ENCODE data around the gene DTNA. TPM values are rescaled to one million over a fixed set of nuclear protein-coding genes. Genes with fewer than 3 reads are reported as not detected.

Gene DTNA
- total and polyA plus RNA-seq, 8 donors = 11.1 to 113 (median 19.8) TPM

GRCh38 chr18:34871435-34871834 is 161.3 kb downstream of the DTNA start:
- DNase-seq = no peak
- Histone ChIP-seq H3K4me3 (no peak overlapping the region), H3K27ac (no peak overlapping the region), H3K27me3 (no peaks in the 10 kb centered on the region), H3K4me1 (peaks cover 0 to 5% (median 2%) of the 10 kb centered on the region in 4 donors), H3K36me3 (no peaks in the 10 kb centered on the region), H3K9me3 (no peaks in the 10 kb centered on the region)
- TF ChIP-seq CTCF (IDR thresholded peaks at IDR 0.05) (no peak), POLR2AphosphoS5 (IDR thresholded peaks at IDR 0.05) (no peak), POLR2A (IDR thresholded peaks at IDR 0.05) (no peak), EP300 (IDR thresholded peaks at IDR 0.05) (no peak)
- WGBS, 5 donors = 70 to 78% (median 73%) methylated on average over 2 of the region's 2 CpGs
- intact Hi-C loops (cut with DNase I; ENCODE audit: low total_unique reads) = no loop called here

GRCh38 chr18:34872066-34872465 is 162.0 kb downstream of the DTNA start:
- 78 to 92% (median 83%) methylated on average over 1 of the region's 1 CpG for WGBS, 5 donors
- TF ChIP-seq EP300 (IDR thresholded peaks at IDR 0.05) (no peak), CTCF (IDR thresholded peaks at IDR 0.05) (no peak), POLR2A (IDR thresholded peaks at IDR 0.05) (no peak), POLR2AphosphoS5 (IDR thresholded peaks at IDR 0.05) (no peak)
- Histone ChIP-seq H3K4me1 (peaks cover 0 to 5% (median 2%) of the 10 kb centered on the region in 4 donors), H3K27me3 (no peaks in the 10 kb centered on the region), H3K36me3 (no peaks in the 10 kb centered on the region), H3K27ac (no peak overlapping the region), H3K4me3 (no peak overlapping the region), H3K9me3 (no peaks in the 10 kb centered on the region)
- DNase-seq = no peak
- intact Hi-C loops (cut with DNase I; ENCODE audit: low total_unique reads) = no loop called here

GRCh38 chr18:34873986-34874580 is 164.0 kb downstream of the DTNA start:
- intact Hi-C loops (cut with DNase I; ENCODE audit: low total_unique reads) = no loop called here

GRCh38 chr18:34875150-34875549 is 165.1 kb downstream of the DTNA start:
- H3K4me1 ChIP-seq = peaks cover 0 to 6% (median under 1%) of the 10 kb centered on the region in 4 donors
- intact Hi-C loops (cut with DNase I; ENCODE audit: low total_unique reads) = no loop called here
- H3K9me3 ChIP-seq = no peaks in the 10 kb centered on the region
- no peak overlapping the region for H3K4me3 ChIP-seq
- no peak for DNase-seq
- H3K27ac ChIP-seq = no peak overlapping the region
- 80 to 94% (median 83%) methylated on average over 7 of the region's 7 CpGs for WGBS, 5 donors
- H3K36me3 ChIP-seq = no peaks in the 10 kb centered on the region
- no peaks in the 10 kb centered on the region for H3K27me3 ChIP-seq
- TF ChIP-seq EP300 (IDR thresholded peaks at IDR 0.05) = no peak

More at GRCh38 chr18:34873986-34874580, 164.0 kb downstream of the DTNA start:
- 89 to 97% (median 93%) methylated on average over 2 of the region's 2 CpGs for WGBS, 5 donors
- DNase-seq = no peak
- Histone ChIP-seq H3K27me3 (no peaks in the 10 kb centered on the region), H3K4me1 (no peaks in the 10 kb centered on the region), H3K27ac (no peak overlapping the region), H3K4me3 (no peak overlapping the region), H3K9me3 (no peaks in the 10 kb centered on the region), H3K36me3 (no peaks in the 10 kb centered on the region)
- no peak for TF ChIP-seq POLR2A (IDR thresholded peaks at IDR 0.05)
- TF ChIP-seq POLR2AphosphoS5 (IDR thresholded peaks at IDR 0.05) = no peak
- TF ChIP-seq CTCF (IDR thresholded peaks at IDR 0.05) = no peak
- TF ChIP-seq EP300 (IDR thresholded peaks at IDR 0.05) = no peak

- intact Hi-C loops (cut with DNase I; ENCODE audit: low total_unique reads) = no loop called here
- DNase-seq = no peak
Measured at GRCh38 chr18:34880403-34880802, 170.3 kb downstream of the DTNA start.

More at GRCh38 chr18:34880403-34880802, 170.3 kb downstream of the DTNA start:
- 68 to 84% (median 77%) methylated on average over 1 of the region's 1 CpG for WGBS, 5 donors
- Histone ChIP-seq H3K27ac (peak overlapping the region in 4 of 5 donors; percentile 7 to 57 (median 50)), H3K9me3 (no peaks in the 10 kb centered on the region), H3K4me3 (no peak overlapping the region), H3K4me1 (peaks cover 0 to 11% (median 5%) of the 10 kb centered on the region in 4 donors), H3K36me3 (peaks cover 0 to 11% (median 3%) of the 10 kb centered on the region in 4 donors), H3K27me3 (no peaks in the 10 kb centered on the region)
- TF ChIP-seq POLR2AphosphoS5 (IDR thresholded peaks at IDR 0.05) (peak in 1 of 3 donors; percentile 3), POLR2A (IDR thresholded peaks at IDR 0.05) (no peak), CTCF (IDR thresholded peaks at IDR 0.05) (no peak), EP300 (IDR thresholded peaks at IDR 0.05) (no peak)
